Hepatocyte (in vitro differentiated cells): ENCODE data around the gene PEX5. TPM values are rescaled to one million over a fixed set of nuclear protein-coding genes. Genes with fewer than 3 reads are reported as not detected.

Experiments used
- DNase-seq: peaks from one replicate; pipeline ENCODE4 v3.0.0-alpha.2; 2016; ENCODE audit warnings: low spot score
- H2AFZ ChIP-seq: fragments of 200-600 bp; sonication (generic); 2 replicates; pipeline ENCODE4 v1.6.0; 2016; ENCODE audit warnings: antibody characterized with exemption, mild to moderate bottlenecking
- H3K27ac ChIP-seq: fragments of 200-600 bp; sonication (generic); 2 replicates; pipeline ENCODE4 v1.5.1; 2016; ENCODE audit warnings: mild to moderate bottlenecking
- H3K27me3 ChIP-seq: fragments of 200-600 bp; sonication (generic); 2 replicates; pipeline ENCODE4 v1.6.1; 2016
- H3K36me3 ChIP-seq: fragments of 200-600 bp; sonication (generic); replicated peaks from 2 replicates; pipeline ENCODE4 v1.5.1; 2016; ENCODE audit warnings: low read depth; ENCODE audit not compliant: insufficient read depth
- H3K4me1 ChIP-seq: fragments of 200-600 bp; sonication (generic); 2 replicates; pipeline ENCODE4 v1.5.1; 2016; ENCODE audit warnings: mild to moderate bottlenecking, moderate library complexity; ENCODE audit not compliant: insufficient read depth
- H3K4me2 ChIP-seq: fragments of 200-600 bp; sonication (generic); 2 replicates; pipeline ENCODE4 v1.6.0; 2016
- H3K4me3 ChIP-seq: fragments of 200-600 bp; sonication (generic); 2 replicates; pipeline ENCODE4 v1.5.1; 2016; ENCODE audit warnings: mild to moderate bottlenecking
- H3K79me2 ChIP-seq: fragments of 200-600 bp; sonication (generic); 2 replicates; pipeline ENCODE4 v1.6.0; 2017; ENCODE audit warnings: mild to moderate bottlenecking
- H3K9me2 ChIP-seq: fragments of 200-600 bp; sonication (generic); replicated peaks from 2 replicates; pipeline ENCODE4 v1.6.0; 2017; ENCODE audit warnings: mild to moderate bottlenecking; ENCODE audit not compliant: insufficient read depth
- H3K9me3 ChIP-seq: fragments of 200-600 bp; sonication (generic); 2 replicates; pipeline ENCODE4 v1.5.1; 2016; ENCODE audit warnings: low read depth, mild to moderate bottlenecking
- H4K20me1 ChIP-seq: fragments of 200-600 bp; sonication (generic); 2 replicates; pipeline ENCODE4 v1.6.0; 2016; ENCODE audit warnings: mild to moderate bottlenecking; ENCODE audit not compliant: insufficient read depth, poor library complexity, severe bottlenecking
- EZH2 ChIP-seq: fragments of 200-600 bp; sonication (generic); IDR thresholded peaks from 2 replicates; pipeline ENCODE4 v1.6.1; 2016; ENCODE audit warnings: antibody characterized with exemption, mild to moderate bottlenecking, borderline replicate concordance
- EZH2phosphoT487 ChIP-seq: fragments of 200-600 bp; sonication (generic); IDR thresholded peaks from one replicate; pipeline ENCODE4 v1.6.1; 2018; ENCODE audit warnings: antibody characterized with exemption, mild to moderate bottlenecking, low read depth, moderate library complexity; ENCODE audit not compliant: unreplicated experiment, severe bottlenecking
- WGBS: methylation state at CpG from one replicate; pipeline ENCODE4 v1.1.6; 2016; ENCODE audit warnings: low lambda C conversion rate; ENCODE audit errors: missing lambda C conversion rate; 5-methylcytosine and 5-hydroxymethylcytosine counted together
- polyA plus RNA-seq: library from polyadenylated mRNA; unstranded; fragments of >200 nt; fragmentation: Nextera tagmentation; extraction: Ambion mirVana; gene quantifications from 2 replicates; pipeline ENCODE4 v1.2.1, GENCODE V29; 2016
- total RNA-seq: library from RNA; depleted of rRNA; stranded (reverse); fragments of >200 nt; gene quantifications from 2 replicates; pipeline ENCODE4 v1.2.3, GENCODE V29; 2014
- TF ChIP-seq, protein P1 (sequence below): fragments of 200-600 bp; sonication (generic); IDR thresholded peaks from 2 replicates; pipeline ENCODE4 v1.5.1; 2016; ENCODE audit warnings: antibody characterized with exemption, mild to moderate bottlenecking; ENCODE audit not compliant: poor library complexity

PEX5 gene
- total and polyA plus RNA-seq, 2 experiments from 2014 or later, result 17.3 to 32.6 TPM

DNA sequence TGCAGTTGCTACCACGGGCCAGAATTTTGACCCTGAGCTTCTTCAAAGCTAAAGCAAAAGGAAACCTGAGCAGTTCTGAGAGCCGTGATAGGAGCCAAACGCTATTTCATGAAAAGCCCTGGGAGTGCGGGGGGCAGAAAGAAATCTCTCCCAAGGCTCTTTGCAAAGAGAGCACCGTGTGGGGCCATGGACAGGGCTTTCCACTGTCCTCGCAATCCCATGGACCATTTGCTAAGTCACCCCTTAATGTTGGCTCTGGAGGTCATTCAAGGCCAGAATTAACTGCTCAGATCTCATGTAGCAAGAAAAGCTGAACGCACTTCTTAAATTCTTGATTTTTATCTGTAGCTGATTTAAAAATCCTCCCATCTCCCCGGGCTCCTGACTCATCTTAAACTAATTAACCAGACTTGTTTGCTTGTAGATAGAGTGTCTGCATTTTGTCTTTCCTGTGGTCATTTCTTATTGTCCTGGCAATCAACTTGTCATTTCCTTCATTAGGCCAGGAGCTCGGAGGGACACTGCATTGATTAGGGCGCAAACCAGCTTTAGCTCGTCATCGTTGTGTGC, 34.5 kb upstream of the PEX5 start:
- TF ChIP-seq, protein P1, sequence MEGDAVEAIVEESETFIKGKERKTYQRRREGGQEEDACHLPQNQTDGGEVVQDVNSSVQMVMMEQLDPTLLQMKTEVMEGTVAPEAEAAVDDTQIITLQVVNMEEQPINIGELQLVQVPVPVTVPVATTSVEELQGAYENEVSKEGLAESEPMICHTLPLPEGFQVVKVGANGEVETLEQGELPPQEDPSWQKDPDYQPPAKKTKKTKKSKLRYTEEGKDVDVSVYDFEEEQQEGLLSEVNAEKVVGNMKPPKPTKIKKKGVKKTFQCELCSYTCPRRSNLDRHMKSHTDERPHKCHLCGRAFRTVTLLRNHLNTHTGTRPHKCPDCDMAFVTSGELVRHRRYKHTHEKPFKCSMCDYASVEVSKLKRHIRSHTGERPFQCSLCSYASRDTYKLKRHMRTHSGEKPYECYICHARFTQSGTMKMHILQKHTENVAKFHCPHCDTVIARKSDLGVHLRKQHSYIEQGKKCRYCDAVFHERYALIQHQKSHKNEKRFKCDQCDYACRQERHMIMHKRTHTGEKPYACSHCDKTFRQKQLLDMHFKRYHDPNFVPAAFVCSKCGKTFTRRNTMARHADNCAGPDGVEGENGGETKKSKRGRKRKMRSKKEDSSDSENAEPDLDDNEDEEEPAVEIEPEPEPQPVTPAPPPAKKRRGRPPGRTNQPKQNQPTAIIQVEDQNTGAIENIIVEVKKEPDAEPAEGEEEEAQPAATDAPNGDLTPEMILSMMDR, result no peak
- TF ChIP-seq EZH2phosphoT487, result no peak
- TF ChIP-seq EZH2, result no peak
- Histone ChIP-seq H3K9me2 (no peaks in the 10 kb centered on the region), H3K4me1 (no peaks in the 10 kb centered on the region), H3K4me3 (no peak overlapping the region), H3K79me2 (no peaks in the 10 kb centered on the region), H2AFZ (no peak overlapping the region), H3K27ac (no peak overlapping the region), H3K36me3 (no peaks in the 10 kb centered on the region), H3K27me3 (no peaks in the 10 kb centered on the region), H3K9me3 (no peaks in the 10 kb centered on the region), H4K20me1 (no peaks in the 10 kb centered on the region), H3K4me2 (no peak overlapping the region)
- 78% methylated on average over 12 of the region's 12 CpGs for WGBS
- DNase-seq, result no peak

DNA sequence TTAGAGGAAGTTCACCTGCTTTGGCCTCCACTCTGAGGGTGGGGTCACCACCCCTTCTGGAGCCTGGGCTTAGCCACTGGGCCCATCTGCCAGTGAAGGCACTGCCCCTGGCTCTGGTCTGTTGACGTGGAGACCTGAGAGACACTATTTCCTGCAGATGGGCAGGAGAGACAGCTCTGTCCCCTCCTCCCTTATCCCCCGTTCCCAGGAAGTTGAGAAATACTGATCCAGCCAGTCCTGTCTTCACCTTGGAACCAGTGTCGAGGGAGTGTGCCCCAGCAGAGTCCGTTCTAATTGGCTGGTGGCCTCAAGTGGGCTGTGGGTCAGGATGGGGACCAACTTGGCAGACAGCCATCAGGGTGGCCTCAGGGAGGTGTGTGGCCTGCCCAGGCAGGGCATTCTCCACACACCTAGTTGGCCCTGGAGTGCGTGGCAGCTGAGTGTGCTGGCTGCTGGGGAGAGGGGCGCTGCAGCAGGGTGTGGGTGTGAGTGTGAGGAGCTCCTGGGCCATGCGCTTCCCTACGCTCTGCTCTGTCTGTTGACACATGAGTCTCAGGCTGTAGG, 33.9 kb upstream of the PEX5 start:
- WGBS, result 75% methylated on average over 8 of the region's 8 CpGs
- H3K27ac ChIP-seq, result no peak overlapping the region
- DNase-seq, result no peak
- H4K20me1 ChIP-seq, result no peaks in the 10 kb centered on the region
- H3K79me2 ChIP-seq, result no peaks in the 10 kb centered on the region
- no peak overlapping the region for H2AFZ ChIP-seq
- H3K27me3 ChIP-seq, result no peaks in the 10 kb centered on the region
- H3K9me3 ChIP-seq, result no peaks in the 10 kb centered on the region
- no peak overlapping the region for H3K4me3 ChIP-seq
- no peak overlapping the region for H3K4me2 ChIP-seq
- TF ChIP-seq, protein P1, result no peak
- TF ChIP-seq EZH2phosphoT487, result no peak
- no peaks in the 10 kb centered on the region for H3K9me2 ChIP-seq
- H3K36me3 ChIP-seq, result no peaks in the 10 kb centered on the region
- H3K4me1 ChIP-seq, result no peaks in the 10 kb centered on the region

- Histone ChIP-seq H4K20me1 (no peaks in the 10 kb centered on the region), H3K4me2 (no peak overlapping the region), H2AFZ (no peak overlapping the region), H3K9me3 (no peaks in the 10 kb centered on the region), H3K27ac (no peak overlapping the region), H3K79me2 (no peaks in the 10 kb centered on the region), H3K27me3 (no peaks in the 10 kb centered on the region), H3K4me3 (no peak overlapping the region), H3K36me3 (no peaks in the 10 kb centered on the region), H3K9me2 (no peaks in the 10 kb centered on the region), H3K4me1 (no peaks in the 10 kb centered on the region)
- WGBS, result 92% methylated on average over 24 of the region's 24 CpGs
- no peak for DNase-seq
- TF ChIP-seq EZH2phosphoT487 (no peak), EZH2 (no peak)
- TF ChIP-seq, protein P1, result no peak
These were observed 33.0 kb upstream of the PEX5 start for GRCh38 chr12:7156259-7157197.
